Tibial artery (tissue), 4 donors: ENCODE results near the gene GFER.

ENCODE experiments used
- DNase-seq, 2 donors: peaks; one replicate each; pipeline ENCODE4 v3.0.0-alpha.2; 2019
- H3K27ac ChIP-seq, 2 donors: fragments of 200-600 bp; sonication (generic) in 1 of 2; 1 replicate in 1 of 2; 2 replicates in 1 of 2; pipeline ENCODE4 v1.5.1; 2018 to 2019; ENCODE audit warnings: mild to moderate bottlenecking in 1 of 2
- H3K27me3 ChIP-seq, 2 donors: fragments of 200-600 bp; sonication (generic) in 1 of 2; one replicate each; pipeline versions ENCODE4 v1.5.1 to v1.6.0; 2016 to 2019
- H3K36me3 ChIP-seq, 3 donors: fragments of 200-600 bp; sonication (generic) in 2 of 3; one replicate each; pipeline ENCODE4 v1.5.1; 2016 to 2019; ENCODE audit warnings: mild to moderate bottlenecking in 2 of 3
- H3K4me1 ChIP-seq, 4 donors: fragments of 200-600 bp; sonication (generic) in 2 of 4; 1 replicate in 3 of 4; 2 replicates in 1 of 4; pipeline ENCODE4 v1.5.1; 2016 to 2019
- H3K4me3 ChIP-seq, 2 donors: fragments of 200-600 bp; sonication (generic) in 1 of 2; 1 replicate in 1 of 2; 2 replicates in 1 of 2; pipeline ENCODE4 v1.5.1; 2018 to 2019; ENCODE audit warnings: mild to moderate bottlenecking in 2 of 2
- H3K9me3 ChIP-seq, 3 donors: fragments of 200-600 bp; sonication (generic) in 1 of 3; one replicate each; pipeline ENCODE4 v1.5.1; 2016 to 2019
- CTCF ChIP-seq, 2 experiments: fragments of 200-600 bp in 1 of 2; fragments of 450-650 bp in 1 of 2; IDR thresholded peaks; one replicate each; pipeline ENCODE4 v1.5.1; 2017 to 2019; ENCODE audit warnings: antibody characterized with exemption in 2 of 2, mild to moderate bottlenecking in 1 of 2, moderate library complexity in 1 of 2
- intact Hi-C: fragments of 100-400 bp; cut with DNase I; formaldehyde crosslinking; loops from one replicate; pipeline ENCODE4 v1.15.0; 2023; ENCODE audit warnings: low total_unique reads

GFER gene

DNA sequence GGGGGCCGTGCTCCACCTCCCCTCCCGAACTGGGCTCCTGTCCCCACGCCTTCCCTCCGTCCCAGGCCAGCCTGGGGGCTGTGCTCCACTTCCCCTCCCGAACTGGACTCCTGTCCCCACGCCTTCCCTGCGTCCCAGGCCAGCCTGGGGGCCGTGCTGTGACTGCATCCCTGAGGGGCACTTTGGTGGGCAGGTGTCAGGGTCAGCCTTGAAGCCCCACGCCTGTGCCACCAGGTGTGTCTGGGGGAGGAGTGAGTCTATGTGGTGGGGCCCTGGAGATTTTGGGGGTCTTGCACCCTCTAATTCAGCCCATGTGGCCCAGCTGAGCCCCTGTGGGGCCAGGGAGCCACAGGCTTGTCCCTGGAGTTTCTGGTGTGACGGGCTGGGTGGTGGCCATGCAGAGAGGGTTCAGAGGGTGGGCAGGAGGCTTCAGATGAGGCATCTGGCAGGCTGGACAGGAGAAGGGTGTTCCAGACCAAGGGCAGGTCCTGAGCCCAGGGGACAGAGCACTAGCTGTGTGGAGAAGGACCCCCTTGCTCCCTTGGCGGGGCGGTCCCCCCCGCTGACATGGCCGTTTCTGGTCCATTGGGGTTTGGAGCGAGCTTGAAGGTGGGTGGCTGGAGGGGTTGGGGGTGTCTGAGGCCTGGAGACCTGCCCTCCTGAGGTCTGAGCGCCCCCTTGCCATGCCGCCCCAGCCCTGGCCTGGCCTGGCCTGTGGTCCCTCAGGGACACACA, 50.9 kb downstream of the GFER start:
- intact Hi-C loops = no loop called here

GRCh38 chr16:2035431-2036199, 51.6 kb downstream of the GFER start:
- TF ChIP-seq CTCF (IDR thresholded peaks at IDR 0.05) = no peak

More for the DNA sequence above, 50.9 kb downstream of the GFER start:
- Histone ChIP-seq H3K4me3 (peak overlapping the region; percentile 28 to 59), H3K9me3 (no peaks in the 10 kb centered on the region), H3K4me1 (peaks cover 6 to 94% (median 74%) of the 10 kb centered on the region in 4 donors), H3K27me3 (no peaks in the 10 kb centered on the region), H3K36me3 (peaks cover 0 to 29% (median 15%) of the 10 kb centered on the region in 3 donors), H3K27ac (peak overlapping the region; percentile 96 to 98)
- peak in 1 of 2 donors; percentile 71 for DNase-seq
- no peak for TF ChIP-seq CTCF (IDR thresholded peaks at IDR 0.05)

DNA sequence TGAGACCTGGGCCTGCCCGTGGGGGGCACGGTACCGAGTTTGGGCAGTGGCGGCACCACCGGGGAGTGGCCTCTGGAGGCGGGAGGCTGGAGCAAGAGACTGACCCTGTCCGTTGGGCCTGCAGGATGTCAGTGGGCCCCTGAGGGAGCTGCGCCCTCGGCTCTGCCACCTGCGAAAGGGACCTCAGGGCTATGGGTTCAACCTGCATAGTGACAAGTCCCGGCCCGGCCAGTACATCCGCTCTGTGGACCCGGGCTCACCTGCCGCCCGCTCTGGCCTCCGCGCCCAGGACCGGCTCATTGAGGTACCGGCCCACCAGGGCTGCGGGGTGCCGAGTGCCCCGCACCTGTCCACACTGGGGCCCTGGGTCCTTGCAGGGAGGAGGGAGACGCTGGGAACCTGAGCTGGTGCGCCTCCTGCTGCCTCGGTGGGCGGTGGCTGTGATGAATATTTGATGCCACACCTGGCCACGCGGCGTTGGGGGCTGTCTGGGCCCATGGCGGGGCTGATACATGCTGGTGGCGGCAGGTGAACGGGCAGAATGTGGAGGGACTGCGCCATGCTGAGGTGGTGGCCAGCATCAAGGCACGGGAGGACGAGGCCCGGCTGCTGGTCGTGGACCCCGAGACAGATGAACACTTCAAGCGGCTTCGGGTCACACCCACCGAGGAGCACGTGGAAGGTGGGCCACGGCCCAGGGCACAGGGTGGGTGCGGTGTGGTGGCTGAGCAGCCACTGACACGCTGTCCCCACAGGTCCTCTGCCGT, 52.4 kb downstream of the GFER start:
- H3K27me3 ChIP-seq = no peaks in the 10 kb centered on the region
- no peak for TF ChIP-seq CTCF (IDR thresholded peaks at IDR 0.05)
- H3K27ac ChIP-seq = peak overlapping the region; percentile 96 to 98
- H3K9me3 ChIP-seq = no peaks in the 10 kb centered on the region
- peak overlapping the region; percentile 28 to 59 for H3K4me3 ChIP-seq
- H3K4me1 ChIP-seq = peaks cover 6 to 92% (median 75%) of the 10 kb centered on the region in 4 donors
- DNase-seq = no peak
- intact Hi-C loops = no loop called here
- H3K36me3 ChIP-seq = peaks cover 0 to 24% (median 15%) of the 10 kb centered on the region in 3 donors

More at GRCh38 chr16:2035431-2036199, 51.6 kb downstream of the GFER start:
- Histone ChIP-seq H3K4me1 (peaks cover 6 to 94% (median 78%) of the 10 kb centered on the region in 4 donors), H3K27ac (peak overlapping the region; percentile 96 to 98), H3K4me3 (peak overlapping the region; percentile 28 to 59), H3K27me3 (no peaks in the 10 kb centered on the region), H3K9me3 (no peaks in the 10 kb centered on the region), H3K36me3 (peaks cover 0 to 24% (median 15%) of the 10 kb centered on the region in 3 donors)
- peak; percentile 73 to 90 for DNase-seq
- intact Hi-C loops = no loop called here

DNA sequence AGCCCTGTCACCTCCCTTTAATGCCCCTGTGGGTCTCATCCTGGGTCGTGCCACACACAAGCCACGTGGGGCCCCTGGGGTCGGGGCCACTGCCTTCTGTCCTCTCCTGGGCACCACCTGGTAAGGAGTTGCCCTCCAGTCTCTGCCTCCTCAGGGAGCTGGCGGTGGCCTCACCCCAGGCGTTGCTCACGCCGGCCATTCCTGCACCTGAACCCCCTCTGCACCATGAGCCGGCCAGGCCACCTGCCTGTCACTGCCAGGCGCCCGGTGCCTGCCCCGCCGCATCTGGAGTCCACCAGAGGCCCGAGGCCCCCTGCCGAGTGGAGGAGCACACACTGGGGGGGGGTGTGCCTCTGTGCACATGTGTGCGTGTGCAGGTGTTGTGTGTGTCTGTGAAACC, 53.1 kb downstream of the GFER start:
- no peak overlapping the region for H3K4me3 ChIP-seq

More for the DNA sequence above, 53.1 kb downstream of the GFER start:
- peaks cover 0 to 24% (median 15%) of the 10 kb centered on the region in 3 donors for H3K36me3 ChIP-seq
- H3K27me3 ChIP-seq = no peaks in the 10 kb centered on the region
- no peak for TF ChIP-seq CTCF (IDR thresholded peaks at IDR 0.05)
- H3K4me1 ChIP-seq = peaks cover 6 to 88% (median 74%) of the 10 kb centered on the region in 4 donors
- intact Hi-C loops = no loop called here
- peak overlapping the region; percentile 96 to 98 for H3K27ac ChIP-seq
- no peak for DNase-seq
- H3K9me3 ChIP-seq = no peaks in the 10 kb centered on the region
